ENCODE data around the gene LKAAEAR1.

DNA sequence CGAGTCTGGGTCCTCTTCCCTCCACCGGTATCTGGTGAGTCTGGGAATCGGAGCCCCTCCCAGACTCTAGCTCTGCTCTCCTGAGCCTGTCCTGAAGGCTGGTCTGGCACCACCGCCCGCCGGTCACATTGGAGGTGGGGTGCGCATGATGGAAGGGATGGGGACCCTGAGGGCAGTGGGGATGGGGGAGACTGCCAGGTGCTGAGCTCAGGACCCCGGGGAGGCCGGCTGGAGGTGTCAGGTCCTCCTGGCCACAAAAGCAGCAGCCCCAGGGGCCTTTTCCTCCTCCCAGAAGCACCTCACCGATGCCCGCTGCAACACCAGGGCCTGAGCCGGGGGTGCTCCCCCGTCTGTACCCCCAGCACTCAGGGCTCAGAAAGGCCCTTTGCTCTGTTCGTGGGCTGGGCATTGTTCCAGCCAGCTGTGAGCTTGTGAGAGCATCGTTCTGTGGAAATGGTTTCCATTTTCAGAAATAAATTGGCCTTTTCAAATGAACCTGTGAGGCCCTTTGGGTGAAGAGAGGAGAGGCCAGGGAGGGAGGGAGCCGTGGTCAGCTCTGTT, 25.7 kb upstream of the LKAAEAR1 start:
- TF ChIP-seq POLR2A (IDR thresholded peaks at IDR 0.05), result no peak
- TF ChIP-seq, protein P1, sequence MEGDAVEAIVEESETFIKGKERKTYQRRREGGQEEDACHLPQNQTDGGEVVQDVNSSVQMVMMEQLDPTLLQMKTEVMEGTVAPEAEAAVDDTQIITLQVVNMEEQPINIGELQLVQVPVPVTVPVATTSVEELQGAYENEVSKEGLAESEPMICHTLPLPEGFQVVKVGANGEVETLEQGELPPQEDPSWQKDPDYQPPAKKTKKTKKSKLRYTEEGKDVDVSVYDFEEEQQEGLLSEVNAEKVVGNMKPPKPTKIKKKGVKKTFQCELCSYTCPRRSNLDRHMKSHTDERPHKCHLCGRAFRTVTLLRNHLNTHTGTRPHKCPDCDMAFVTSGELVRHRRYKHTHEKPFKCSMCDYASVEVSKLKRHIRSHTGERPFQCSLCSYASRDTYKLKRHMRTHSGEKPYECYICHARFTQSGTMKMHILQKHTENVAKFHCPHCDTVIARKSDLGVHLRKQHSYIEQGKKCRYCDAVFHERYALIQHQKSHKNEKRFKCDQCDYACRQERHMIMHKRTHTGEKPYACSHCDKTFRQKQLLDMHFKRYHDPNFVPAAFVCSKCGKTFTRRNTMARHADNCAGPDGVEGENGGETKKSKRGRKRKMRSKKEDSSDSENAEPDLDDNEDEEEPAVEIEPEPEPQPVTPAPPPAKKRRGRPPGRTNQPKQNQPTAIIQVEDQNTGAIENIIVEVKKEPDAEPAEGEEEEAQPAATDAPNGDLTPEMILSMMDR (IDR thresholded peaks at IDR 0.05), result no peak
